Breast epithelium (tissue), 4 donors: ENCODE measurements around the gene ZNF407. TPM values are rescaled to one million over a fixed set of nuclear protein-coding genes. Genes with fewer than 3 reads are reported as not detected.

Experiments
- DNase-seq, 2 donors: peaks; one replicate each; pipeline ENCODE4 v3.0.0-alpha.2; 2019; ENCODE audit warnings: low spot score in 2 of 2
- H3K27ac ChIP-seq, 2 donors: fragments of 200-600 bp; sonication (generic) in 1 of 2; one replicate each; pipeline ENCODE4 v1.5.1; 2016 to 2019; ENCODE audit warnings: mild to moderate bottlenecking in 1 of 2
- H3K27me3 ChIP-seq, 2 donors: fragments of 200-600 bp; sonication (generic) in 1 of 2; one replicate each; pipeline versions ENCODE4 v1.5.1 to v1.6.0; 2017 to 2019; ENCODE audit warnings: control low read depth in 1 of 2, mild to moderate bottlenecking in 1 of 2
- H3K36me3 ChIP-seq: fragments of 200-600 bp; one replicate; pipeline ENCODE4 v1.5.1; 2019
- H3K4me1 ChIP-seq, 2 donors: fragments of 200-600 bp; sonication (generic); one replicate each; pipeline ENCODE4 v1.5.1; 2016 to 2019; ENCODE audit warnings: control low read depth in 1 of 2
- H3K4me3 ChIP-seq, 3 donors: fragments of 200-600 bp; sonication (generic); 1 replicate in 2 of 3; 2 replicates in 1 of 3; pipeline ENCODE4 v1.5.1; 2016 to 2019; ENCODE audit warnings: mild to moderate bottlenecking in 3 of 3, moderate library complexity in 2 of 3
- H3K9me3 ChIP-seq, 2 donors: fragments of 200-600 bp; sonication (generic) in 1 of 2; one replicate each; pipeline ENCODE4 v1.5.1; 2016 to 2019; ENCODE audit warnings: control low read depth in 1 of 2
- CTCF ChIP-seq, 3 donors: fragments of 450-650 bp; IDR thresholded peaks; one replicate each; pipeline ENCODE4 v1.5.1; 2016 to 2017; ENCODE audit warnings: antibody characterized with exemption in 3 of 3, mild to moderate bottlenecking in 3 of 3, moderate library complexity in 3 of 3
- POLR2A ChIP-seq: fragments of 450-650 bp; IDR thresholded peaks from one replicate; pipeline ENCODE4 v1.6.1; 2016; ENCODE audit warnings: antibody characterized with exemption, mild to moderate bottlenecking, moderate library complexity
- POLR2AphosphoS5 ChIP-seq, 3 donors: sonication (generic); formaldehyde crosslinking; IDR thresholded peaks; one replicate each; pipeline ENCODE4 v1.6.1; 2017; ENCODE audit warnings: antibody characterized with exemption in 3 of 3
- intact Hi-C: fragments of 100-400 bp; cut with DNase I; formaldehyde crosslinking; loops from one replicate; pipeline ENCODE4 v1.15.1; 2023; ENCODE audit warnings: low total_unique reads
- total RNA-seq, 3 donors: library from RNA; depleted of rRNA; stranded (reverse); fragments of >200 nt; gene quantifications; one replicate each; pipeline ENCODE4 v1.1.0, GENCODE V29; 2016

ZNF407 gene
- total RNA-seq, 3 donors from 2014 or later: 14.9 to 30.1 (median 22.3) TPM

- Histone ChIP-seq H3K27me3 (no peaks in the 10 kb centered on the region), H3K36me3 (no peaks in the 10 kb centered on the region), H3K4me1 (no peaks in the 10 kb centered on the region), H3K27ac (no peak overlapping the region), H3K9me3 (no peaks in the 10 kb centered on the region), H3K4me3 (no peak overlapping the region)
- no peak for TF ChIP-seq CTCF (IDR thresholded peaks at IDR 0.05)
- TF ChIP-seq POLR2A: no peak
- no peak for TF ChIP-seq POLR2AphosphoS5 (IDR thresholded peaks at IDR 0.05)
- intact Hi-C loops: no loop called here
- DNase-seq: no peak
These were observed 280.6 kb downstream of the ZNF407 start for GRCh38 chr18:74878267-74878666.

- TF ChIP-seq POLR2A (no peak), POLR2AphosphoS5 (IDR thresholded peaks at IDR 0.05) (no peak), CTCF (IDR thresholded peaks at IDR 0.05) (no peak)
- no peak for DNase-seq
- Histone ChIP-seq H3K36me3 (no peaks in the 10 kb centered on the region), H3K27ac (no peak overlapping the region), H3K4me3 (no peak overlapping the region), H3K27me3 (no peaks in the 10 kb centered on the region), H3K9me3 (no peaks in the 10 kb centered on the region), H3K4me1 (no peaks in the 10 kb centered on the region)
- intact Hi-C loops: no loop called here
These were observed 283.1 kb downstream of the ZNF407 start for GRCh38 chr18:74880706-74881278.

- no peaks in the 10 kb centered on the region for H3K27me3 ChIP-seq
- H3K4me1 ChIP-seq: no peaks in the 10 kb centered on the region
- TF ChIP-seq POLR2AphosphoS5 (IDR thresholded peaks at IDR 0.05) (no peak), POLR2A (no peak)
- H3K9me3 ChIP-seq: no peaks in the 10 kb centered on the region
- H3K36me3 ChIP-seq: no peaks in the 10 kb centered on the region
- no peak for DNase-seq
- no peak overlapping the region for H3K27ac ChIP-seq
- no peak overlapping the region for H3K4me3 ChIP-seq
- intact Hi-C loops: no loop called here
These were observed 294.5 kb downstream of the ZNF407 start for GRCh38 chr18:74892066-74892627.

- DNase-seq: no peak
- no peak for TF ChIP-seq POLR2A
- H3K4me3 ChIP-seq: no peak overlapping the region
- no peaks in the 10 kb centered on the region for H3K27me3 ChIP-seq
- H3K27ac ChIP-seq: no peak overlapping the region
- H3K9me3 ChIP-seq: no peaks in the 10 kb centered on the region
- intact Hi-C loops: no loop called here
- no peaks in the 10 kb centered on the region for H3K36me3 ChIP-seq
- no peaks in the 10 kb centered on the region for H3K4me1 ChIP-seq
These were observed 298.0 kb downstream of the ZNF407 start for GRCh38 chr18:74895686-74896085.

- no peak overlapping the region for H3K4me3 ChIP-seq
- H3K27ac ChIP-seq: no peak overlapping the region
- no peaks in the 10 kb centered on the region for H3K4me1 ChIP-seq
- intact Hi-C loops: no loop called here
- peak in 1 of 2 donors; percentile 41 for DNase-seq
- no peaks in the 10 kb centered on the region for H3K27me3 ChIP-seq
- no peak for TF ChIP-seq POLR2A
- peak; percentile 23 to 74 (median 58) for TF ChIP-seq CTCF (IDR thresholded peaks at IDR 0.05)
- no peaks in the 10 kb centered on the region for H3K36me3 ChIP-seq
- H3K9me3 ChIP-seq: no peaks in the 10 kb centered on the region
These were observed 298.8 kb downstream of the ZNF407 start for GRCh38 chr18:74896390-74896991.

- intact Hi-C loops: loop anchor here (2.0 kb wide), 1 partner anchor 61 kb away; no protein-coding TSS in a partner anchor
- no peak for DNase-seq
- H3K27ac ChIP-seq: no peak overlapping the region
- H3K36me3 ChIP-seq: no peaks in the 10 kb centered on the region
- no peaks in the 10 kb centered on the region for H3K9me3 ChIP-seq
- no peaks in the 10 kb centered on the region for H3K4me1 ChIP-seq
- no peaks in the 10 kb centered on the region for H3K27me3 ChIP-seq
- TF ChIP-seq POLR2A: no peak
- TF ChIP-seq CTCF (IDR thresholded peaks at IDR 0.05): no peak
- TF ChIP-seq POLR2AphosphoS5 (IDR thresholded peaks at IDR 0.05): no peak
- H3K4me3 ChIP-seq: no peak overlapping the region
These were observed 300.4 kb downstream of the ZNF407 start for GRCh38 chr18:74897971-74898657.
